ENCODE measurements around the gene CHD1. TPM values are rescaled to one million over a fixed set of nuclear protein-coding genes. Genes with fewer than 3 reads are reported as not detected.

CHD1 gene
- total RNA-seq, 1 experiment from 2014 or later: 41.8 TPM

GRCh38 chr5:98880598-98880997, 48.2 kb downstream of the CHD1 start:
- TF ChIP-seq IRF1 (CRISPR knock-in tag; IDR thresholded peaks at IDR 0.05) (no peak), ZNF396 (CRISPR knock-in tag; IDR thresholded peaks at IDR 0.05; ENCODE audit: borderline replicate concordance) (no peak), SOX15 (CRISPR knock-in tag; IDR thresholded peaks at IDR 0.05) (no peak), ZNF532 (CRISPR knock-in tag; IDR thresholded peaks at IDR 0.05; ENCODE audit: borderline replicate concordance) (no peak), ATF1 (CRISPR knock-in tag; IDR thresholded peaks at IDR 0.05) (no peak), ESRRA (CRISPR knock-in tag; IDR thresholded peaks at IDR 0.05; ENCODE audit: borderline replicate concordance) (no peak), SMAD3 (CRISPR knock-in tag; IDR thresholded peaks at IDR 0.05; ENCODE audit: borderline replicate concordance) (no peak), MLX (CRISPR knock-in tag; IDR thresholded peaks at IDR 0.05) (no peak), ATF3 (CRISPR knock-in tag; conservative IDR thresholded peaks at IDR 0.05) (no peak), ZNF671 (CRISPR knock-in tag; IDR thresholded peaks at IDR 0.05) (no peak), USF2 (CRISPR knock-in tag; IDR thresholded peaks at IDR 0.05) (no peak), TP53 (CRISPR knock-in tag; IDR thresholded peaks at IDR 0.05) (no peak), ZNF423 (CRISPR knock-in tag; IDR thresholded peaks at IDR 0.05) (no peak), ZBTB43 (CRISPR knock-in tag; IDR thresholded peaks at IDR 0.05) (no peak)
- CTCF ChIA-PET: no interaction called here
- peaks cover 76% of the 10 kb centered on the region for H3K36me3 Mint-ChIP-seq
- no peaks in the 10 kb centered on the region for H3K27me3 Mint-ChIP-seq (ENCODE audit: low read depth)
- POLR2A ChIA-PET: no interaction called here
- DNase-seq (ENCODE audit: low spot score) (no peak), ATAC-seq (no peak)
- H3K9me3 Mint-ChIP-seq: no peaks in the 10 kb centered on the region
- no peak overlapping the region for H3K27ac Mint-ChIP-seq
- no peaks in the 10 kb centered on the region for H3K4me1 Mint-ChIP-seq
- H3K4me3 Mint-ChIP-seq: no peak overlapping the region

GRCh38 chr5:98880151-98880550, 48.7 kb downstream of the CHD1 start:
- no peaks in the 10 kb centered on the region for H3K27me3 Mint-ChIP-seq (ENCODE audit: low read depth)
- H3K4me1 Mint-ChIP-seq: no peaks in the 10 kb centered on the region
- POLR2A ChIA-PET: no interaction called here
- CTCF ChIA-PET: no interaction called here
- no peak for ATAC-seq
- H3K27ac Mint-ChIP-seq: no peak overlapping the region
- H3K9me3 Mint-ChIP-seq: no peaks in the 10 kb centered on the region
- no peak for DNase-seq (ENCODE audit: low spot score)
- peaks cover 77% of the 10 kb centered on the region for H3K36me3 Mint-ChIP-seq
- H3K4me3 Mint-ChIP-seq: no peak overlapping the region
- no peak for TF ChIP-seq ZNF396 (CRISPR knock-in tag; IDR thresholded peaks at IDR 0.05; ENCODE audit: borderline replicate concordance)
- no peak for TF ChIP-seq TEAD1 (CRISPR knock-in tag; IDR thresholded peaks at IDR 0.05)
- no peak for TF ChIP-seq NFATC4 (CRISPR knock-in tag; IDR thresholded peaks at IDR 0.05)
- no peak for TF ChIP-seq E2F4 (CRISPR knock-in tag; IDR thresholded peaks at IDR 0.05; ENCODE audit: borderline replicate concordance, low read depth)
- no peak for TF ChIP-seq ZNF219 (CRISPR knock-in tag; IDR thresholded peaks at IDR 0.05; ENCODE audit: borderline replicate concordance)
- no peak for TF ChIP-seq ZMAT4 (CRISPR knock-in tag; IDR thresholded peaks at IDR 0.05)
- no peak for TF ChIP-seq ZNF532 (CRISPR knock-in tag; IDR thresholded peaks at IDR 0.05; ENCODE audit: borderline replicate concordance)
- TF ChIP-seq PRRX2 (CRISPR knock-in tag; IDR thresholded peaks at IDR 0.05): no peak
- no peak for TF ChIP-seq GABPB1 (CRISPR knock-in tag; IDR thresholded peaks at IDR 0.05)
- no peak for TF ChIP-seq ZNF232 (CRISPR knock-in tag; IDR thresholded peaks at IDR 0.05)

Measured in WTC11 (cell line).